Fibroblast of upper back skin (primary cell): ENCODE measurements around the gene ATF7IP2.
A peak's percentile ranks its signal among the peaks of the same experiment; 100 is the strongest.
"Not testable (repeated sequence)": the region's sequence is repeated elsewhere in the genome, so short reads cannot be mapped to it uniquely, and the experiment has no call there.

Experiments used
- DNase-seq: peaks from one replicate; pipeline ENCODE4 v3.0.0-alpha.2; 2013

The ATF7IP2 gene

DNA sequence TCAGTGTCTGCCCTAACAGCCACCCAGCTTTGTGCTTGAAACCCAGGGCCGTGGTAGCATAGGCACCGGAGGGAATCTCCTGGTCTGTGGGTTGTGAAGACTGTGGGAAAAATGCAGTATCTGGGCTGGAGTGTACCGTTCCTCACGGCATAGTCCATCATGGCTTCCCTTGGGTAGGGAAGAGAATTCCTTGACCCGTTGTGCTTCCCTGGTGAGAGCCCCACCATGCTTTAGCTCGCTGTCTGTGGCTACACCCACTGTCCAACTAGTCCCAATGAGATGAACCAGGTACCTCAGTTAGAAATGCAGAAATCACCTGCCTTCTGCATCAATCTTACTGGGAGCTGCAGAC is 67.3 kb downstream of the ATF7IP2 start:
- no peak for DNase-seq

- DNase-seq: peak; percentile 12
These were observed 80.0 kb downstream of the ATF7IP2 start for GRCh38 chr16:10465821-10466220.

DNA sequence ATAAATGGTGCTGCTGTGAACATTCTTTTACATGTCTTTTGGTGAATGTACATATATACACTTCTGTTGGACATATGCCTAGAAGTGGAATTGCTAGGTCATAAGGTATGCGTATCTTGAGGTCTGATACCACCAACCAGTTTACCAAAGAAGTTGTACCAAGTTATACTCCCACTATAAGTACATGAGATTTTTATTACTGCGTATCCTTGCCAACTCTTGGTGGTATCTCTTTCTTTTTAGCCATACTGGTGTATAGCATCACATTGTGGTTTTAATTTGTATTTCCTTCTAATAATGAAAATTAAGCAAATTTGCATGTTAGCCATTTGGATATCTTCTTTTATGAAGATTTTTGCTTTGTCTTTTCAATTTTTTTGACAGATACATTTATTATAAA is 80.5 kb downstream of the ATF7IP2 start:
- DNase-seq: peak; percentile 5

GRCh38 chr16:10466861-10467260 is 81.0 kb downstream of the ATF7IP2 start:
- no peak for DNase-seq

DNA sequence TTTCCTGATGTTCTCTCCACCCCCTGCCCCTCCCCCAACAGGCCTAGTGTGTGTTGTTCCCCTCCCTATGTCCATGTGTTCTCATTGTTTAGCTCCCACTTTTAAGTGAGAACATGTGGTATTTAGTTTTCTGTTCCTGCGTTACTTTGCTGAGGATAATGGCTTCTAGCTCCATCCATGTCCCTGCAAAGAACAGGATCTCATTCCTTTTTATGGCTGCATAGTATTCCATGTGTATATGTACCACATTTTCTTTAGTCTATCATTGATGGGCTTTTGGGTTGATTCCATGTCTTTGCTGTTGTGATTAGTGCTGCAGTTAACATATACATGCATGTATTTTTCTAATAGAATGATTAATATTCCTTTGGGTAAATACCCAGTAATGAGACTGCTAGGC is 90.8 kb downstream of the ATF7IP2 start:
- not testable (repeated sequence) for DNase-seq

DNA sequence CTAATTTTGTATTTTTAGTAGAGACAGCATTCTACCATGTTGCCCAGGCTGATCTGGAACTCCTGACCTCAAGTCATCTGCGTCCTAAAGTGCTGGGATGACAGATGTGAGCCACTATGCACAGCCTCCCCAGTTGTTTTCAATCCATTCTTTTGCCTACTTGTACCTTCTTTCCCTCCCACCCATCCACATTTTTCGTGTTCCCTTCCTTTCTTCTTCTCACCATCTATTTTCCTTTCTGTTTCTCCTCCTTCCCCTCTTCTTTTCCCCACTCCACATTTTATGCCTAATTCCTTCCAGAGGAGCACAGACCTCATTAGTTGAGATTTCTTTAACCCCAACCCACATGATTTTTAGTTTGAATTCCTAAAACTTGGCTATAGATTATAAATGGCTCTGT is 94.3 kb downstream of the ATF7IP2 start:
- DNase-seq: no peak

- no peak for DNase-seq
These were observed 99.3 kb downstream of the ATF7IP2 start for GRCh38 chr16:10485159-10485558.

GRCh38 chr16:10485698-10486382 is 100.0 kb downstream of the ATF7IP2 start:
- no peak for DNase-seq

GRCh38 chr16:10490141-10490540 is 104.3 kb downstream of the ATF7IP2 start:
- DNase-seq: peak; percentile 36

DNA sequence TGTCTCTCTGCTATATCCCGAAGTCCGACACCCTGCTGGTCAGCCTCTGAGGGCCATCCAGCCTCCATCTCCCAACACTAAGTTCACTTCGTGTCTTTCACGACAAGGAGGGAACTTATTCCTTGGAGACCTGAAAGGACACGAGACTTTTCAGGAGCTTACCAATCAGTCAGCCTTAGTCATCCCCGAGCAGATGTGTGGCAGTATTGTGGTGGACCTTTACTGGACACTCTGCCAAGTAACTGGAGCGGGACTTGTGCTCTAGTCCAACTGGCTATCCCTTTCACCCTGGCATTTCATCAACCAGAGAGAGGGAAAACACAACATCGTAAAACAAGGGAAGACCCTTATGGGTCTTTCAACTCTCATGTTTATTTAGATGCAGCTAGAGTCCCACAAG is 107.4 kb downstream of the ATF7IP2 start:
- DNase-seq: no peak

DNA sequence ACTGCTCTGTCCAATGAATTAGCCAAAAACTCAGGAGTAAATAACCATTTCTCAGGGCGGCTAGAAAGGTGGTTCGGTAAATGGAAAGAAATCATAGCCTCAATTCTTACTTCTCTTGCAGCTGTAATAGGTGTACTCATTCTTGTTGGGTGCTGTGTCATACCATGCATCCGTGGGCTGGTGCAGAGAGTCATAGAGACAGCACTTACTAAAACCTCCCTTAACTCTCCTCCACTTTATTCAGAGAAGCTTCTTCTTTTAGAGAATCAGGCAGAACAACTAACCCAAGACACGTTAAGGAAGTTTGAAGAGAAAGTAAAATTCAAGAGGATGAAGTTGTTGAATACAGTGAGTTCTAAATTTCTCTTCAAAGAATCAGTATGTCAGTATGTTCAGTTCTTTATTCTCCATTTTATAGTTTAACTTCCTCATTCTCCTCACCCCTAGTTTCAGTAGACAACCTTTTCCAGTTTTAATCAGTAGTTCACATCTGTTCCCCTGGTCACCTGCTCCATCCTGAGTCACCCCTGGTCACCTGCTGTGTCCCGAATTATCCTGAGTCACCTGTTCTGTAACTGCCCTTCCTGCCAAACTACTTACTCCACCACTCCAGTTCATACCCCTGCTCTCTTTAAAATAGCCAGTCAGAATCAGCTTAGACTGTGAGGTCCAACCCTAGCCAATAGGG is 108.6 kb downstream of the ATF7IP2 start:
- no peak for DNase-seq

- no peak for DNase-seq
These were observed 109.1 kb downstream of the ATF7IP2 start for GRCh38 chr16:10495031-10495345.

DNA sequence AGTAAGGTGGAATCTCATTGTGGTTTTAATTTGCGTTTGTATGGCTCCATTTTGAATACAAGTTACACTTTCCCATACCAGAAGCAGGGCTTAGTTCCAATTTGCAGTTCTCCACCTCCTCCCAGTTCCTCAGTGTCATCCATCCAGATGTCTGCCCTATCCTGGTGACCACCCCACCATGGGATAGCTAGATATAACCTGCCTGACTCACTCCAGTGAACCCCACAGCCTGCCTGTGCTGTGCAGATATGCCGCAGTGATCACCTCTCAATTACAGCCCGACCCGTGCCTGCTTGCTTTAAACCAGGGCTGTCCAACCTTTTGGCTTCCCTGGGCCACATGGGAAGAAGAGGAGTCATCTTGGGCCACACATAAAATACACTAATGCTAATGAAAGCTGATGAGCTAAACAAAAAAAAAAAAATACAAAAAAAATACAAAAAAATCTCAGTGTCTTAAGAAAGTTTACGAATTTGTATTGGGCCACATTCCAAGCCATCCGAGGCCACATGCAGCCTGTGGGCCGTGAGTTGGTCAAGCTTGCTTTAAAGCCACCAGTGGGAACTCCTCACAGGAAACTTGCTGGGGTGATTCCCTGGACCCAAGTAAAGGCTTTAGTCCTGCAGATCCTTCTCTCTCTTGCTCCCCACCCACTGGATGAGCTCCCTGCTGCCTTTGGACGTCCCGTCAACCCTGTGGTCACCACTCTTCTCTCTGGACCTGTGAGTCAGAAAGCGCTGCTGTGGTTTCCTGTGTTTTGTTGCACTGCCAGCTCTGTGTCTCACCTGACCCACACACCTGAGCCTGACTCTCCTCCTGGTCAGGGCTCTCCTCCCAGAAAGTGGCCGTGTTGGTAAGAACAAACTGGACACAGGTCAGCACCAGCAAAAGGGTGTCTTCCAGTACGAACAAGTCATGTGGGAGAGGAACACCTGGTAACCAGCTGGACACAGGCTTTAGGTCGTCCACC is 111.6 kb downstream of the ATF7IP2 start:
- DNase-seq: no peak

GRCh38 chr16:10500582-10500981 is 114.7 kb downstream of the ATF7IP2 start:
- no peak for DNase-seq

DNA sequence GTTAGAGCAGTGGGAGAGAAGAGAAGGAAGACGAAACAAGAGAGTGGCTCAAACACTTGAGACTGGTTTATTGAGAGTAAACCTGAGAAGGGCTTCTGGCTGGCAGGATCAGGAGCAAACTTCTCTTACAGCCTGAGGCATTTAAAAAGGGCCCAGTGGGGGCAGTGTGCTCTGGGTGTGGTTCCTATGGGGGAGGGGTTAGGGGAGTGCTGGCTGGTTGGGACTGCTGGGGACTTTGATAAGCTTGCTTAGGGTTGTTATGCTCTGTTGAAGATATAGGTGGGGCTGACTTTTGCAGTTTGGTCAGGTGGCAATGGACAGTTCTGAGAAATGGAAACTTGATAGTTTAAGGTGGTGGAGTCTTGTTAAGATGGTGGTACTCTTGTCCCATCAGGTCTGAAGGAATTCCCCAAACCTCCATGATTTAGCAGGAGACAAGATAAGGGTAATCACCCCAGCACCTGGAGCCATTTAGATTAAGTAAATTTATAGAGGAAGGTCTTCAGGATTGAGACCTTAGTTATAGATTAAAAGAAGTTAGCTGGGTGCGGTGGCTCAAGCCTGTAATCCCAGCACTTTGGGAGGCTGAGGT is 115.3 kb downstream of the ATF7IP2 start:
- DNase-seq: no peak

DNA sequence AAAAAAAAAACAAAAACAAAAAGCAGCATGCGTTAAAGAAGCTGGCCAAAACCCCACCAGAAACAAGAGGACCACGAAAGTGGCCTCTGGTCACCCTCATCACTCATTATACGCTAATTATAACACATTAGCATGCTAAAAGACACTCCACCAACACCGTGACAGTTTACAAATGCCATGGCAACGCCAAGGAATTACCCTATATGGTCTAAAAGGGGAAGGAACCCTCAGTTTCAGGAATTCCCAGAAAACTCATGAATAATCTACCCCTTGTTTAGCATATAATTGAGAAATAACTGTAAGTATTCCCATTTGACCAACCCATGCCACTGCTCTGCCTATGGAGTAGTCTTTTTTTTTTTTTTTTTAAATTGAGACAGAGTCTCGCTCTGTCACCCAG is 116.9 kb downstream of the ATF7IP2 start:
- no peak for DNase-seq

DNA sequence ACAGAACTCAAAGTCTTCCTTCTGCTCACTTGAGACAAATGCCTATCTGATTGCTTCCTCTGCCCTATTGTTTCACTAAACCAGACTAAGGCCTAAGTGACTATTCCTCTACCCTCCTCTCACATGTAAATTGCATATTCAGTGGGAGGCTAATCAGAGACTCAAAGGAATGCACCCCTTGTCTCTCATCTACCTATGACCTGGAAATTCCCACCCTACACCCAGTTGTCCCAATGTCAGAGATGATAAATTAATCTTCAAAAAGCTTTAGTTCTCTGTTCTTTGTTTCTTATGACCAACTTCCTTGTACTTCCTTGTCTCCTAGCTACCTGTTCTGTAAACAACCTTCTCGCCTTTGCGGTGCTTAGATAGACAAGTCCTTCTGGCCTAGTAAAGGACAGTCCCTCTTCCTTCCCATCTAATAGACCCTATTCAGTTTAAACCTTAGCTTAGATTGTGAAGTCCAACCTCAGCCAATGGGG is 118.6 kb downstream of the ATF7IP2 start:
- DNase-seq: no peak

DNA sequence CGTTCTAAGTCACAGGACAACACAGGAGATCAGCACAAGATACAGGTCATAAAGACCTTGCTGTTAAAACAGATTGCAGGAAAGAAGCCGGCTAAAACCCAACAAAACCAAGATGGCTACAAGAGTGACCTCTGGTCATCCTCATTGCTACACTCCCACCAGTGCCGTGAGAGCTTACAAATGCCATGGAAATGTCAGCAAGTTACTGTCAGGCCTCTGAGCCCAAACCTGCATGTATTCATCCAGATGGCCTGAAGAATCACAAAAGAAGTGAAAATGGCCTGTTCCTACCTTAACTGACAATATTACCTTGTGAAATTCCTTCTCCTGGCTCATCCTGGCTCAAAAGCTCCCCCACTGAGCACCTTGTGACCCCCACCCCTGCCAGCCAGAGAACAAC is 119.4 kb downstream of the ATF7IP2 start:
- not testable (repeated sequence) for DNase-seq

DNA sequence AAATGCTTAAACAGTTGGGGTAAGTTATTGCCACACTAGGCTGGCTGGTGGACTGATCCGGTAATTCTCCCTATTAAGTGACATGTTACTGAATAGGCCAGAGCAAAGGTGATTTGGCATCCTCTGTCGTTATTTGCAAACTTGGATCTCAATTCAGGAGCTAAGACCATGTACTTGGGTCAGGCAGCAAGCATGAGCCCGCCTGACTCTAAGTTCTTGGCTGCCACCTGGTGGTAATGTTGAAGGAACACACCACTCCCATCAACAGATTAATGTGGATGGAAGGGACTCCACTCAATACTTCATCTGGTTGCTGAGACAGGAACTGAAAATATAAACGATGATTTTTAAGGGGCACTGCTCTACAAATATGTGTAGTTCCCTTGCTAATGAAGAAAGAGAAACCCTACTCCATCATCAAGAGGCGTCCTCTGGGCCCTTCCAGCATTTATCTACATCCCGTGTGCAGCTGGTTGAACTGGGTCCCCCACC is 123.7 kb downstream of the ATF7IP2 start:
- peak; percentile 77 for DNase-seq

GRCh38 chr16:10510279-10510678 is 124.4 kb downstream of the ATF7IP2 start:
- DNase-seq: no peak

- DNase-seq: no peak
These were observed 126.0 kb downstream of the ATF7IP2 start for GRCh38 chr16:10511829-10512228.

- peak; percentile 59 for DNase-seq
These were observed 128.7 kb downstream of the ATF7IP2 start for GRCh38 chr16:10514369-10515055.
